ENCODE data around the gene UBR4.
A peak's percentile ranks its signal among the peaks of the same experiment; 100 is the strongest.
"Not testable (repeated sequence)": the region's sequence is repeated elsewhere in the genome, so short reads cannot be mapped to it uniquely, and the experiment has no call there.

UBR4 gene

DNA sequence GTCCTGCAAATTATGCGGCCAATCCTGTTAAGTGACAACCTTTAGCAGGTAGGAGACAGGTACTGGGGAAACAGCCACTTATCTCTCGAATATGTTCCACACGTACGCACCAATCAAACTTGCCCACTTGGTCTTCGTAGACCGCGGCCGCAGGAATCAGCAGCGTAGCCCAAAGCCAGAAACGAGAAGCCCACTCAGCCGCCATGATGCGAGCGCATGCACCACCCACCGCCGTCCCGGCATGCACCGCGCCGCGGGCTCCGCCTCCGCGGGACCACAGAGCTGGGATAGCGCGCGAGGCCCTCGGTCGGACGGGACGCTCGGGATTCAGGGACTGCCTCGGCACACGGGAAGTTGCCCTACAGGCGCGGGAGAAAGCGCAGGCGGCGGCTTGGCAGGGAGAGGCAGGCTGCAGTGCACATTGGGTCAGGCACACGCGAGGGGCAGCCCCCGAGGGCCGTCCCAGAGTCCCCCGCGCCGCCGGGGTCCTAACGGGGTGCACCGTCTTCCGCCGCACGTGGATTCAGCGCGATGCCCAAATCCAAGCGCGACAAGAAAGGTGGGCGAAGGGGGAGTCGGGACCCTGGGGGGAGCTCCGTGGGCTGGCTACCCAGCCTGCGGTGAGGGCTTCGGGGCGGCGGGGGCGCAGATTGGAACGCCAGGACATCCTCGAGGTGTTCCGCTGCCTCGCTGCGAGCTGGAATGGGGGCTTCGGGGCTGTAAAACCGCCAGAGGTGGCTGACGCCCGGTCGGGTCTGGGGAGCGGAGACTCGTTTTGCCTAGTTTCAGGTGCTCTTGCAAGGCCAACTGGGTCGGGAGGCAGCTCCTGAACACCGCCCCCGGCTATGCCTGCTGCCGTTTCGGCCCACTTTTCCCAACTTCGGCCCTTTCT, 41.5 kb upstream of the UBR4 start, which contains the start of the genes EMC1 and MRTO4:
EMC1 (minus strand) TSS at position 220 of the 892 bp plus-strand sequence; CDS start at position 205, 15 bp downstream.
MRTO4 (plus strand) TSS at position 501 of the 892 bp plus-strand sequence; CDS start at position 532, 31 bp downstream.
- in situ Hi-C loops (cut with HindIII; ENCODE audit: low sequenced_read_pairs) = no loop called here
- peak within 1 kb of the TSS; percentile 94 for H3K4me3 ChIP-seq (ENCODE audit: low read depth, low read length)
- peak; percentile 38 for DNase-seq (ENCODE audit: low read depth)
- TF ChIP-seq, protein P1, sequence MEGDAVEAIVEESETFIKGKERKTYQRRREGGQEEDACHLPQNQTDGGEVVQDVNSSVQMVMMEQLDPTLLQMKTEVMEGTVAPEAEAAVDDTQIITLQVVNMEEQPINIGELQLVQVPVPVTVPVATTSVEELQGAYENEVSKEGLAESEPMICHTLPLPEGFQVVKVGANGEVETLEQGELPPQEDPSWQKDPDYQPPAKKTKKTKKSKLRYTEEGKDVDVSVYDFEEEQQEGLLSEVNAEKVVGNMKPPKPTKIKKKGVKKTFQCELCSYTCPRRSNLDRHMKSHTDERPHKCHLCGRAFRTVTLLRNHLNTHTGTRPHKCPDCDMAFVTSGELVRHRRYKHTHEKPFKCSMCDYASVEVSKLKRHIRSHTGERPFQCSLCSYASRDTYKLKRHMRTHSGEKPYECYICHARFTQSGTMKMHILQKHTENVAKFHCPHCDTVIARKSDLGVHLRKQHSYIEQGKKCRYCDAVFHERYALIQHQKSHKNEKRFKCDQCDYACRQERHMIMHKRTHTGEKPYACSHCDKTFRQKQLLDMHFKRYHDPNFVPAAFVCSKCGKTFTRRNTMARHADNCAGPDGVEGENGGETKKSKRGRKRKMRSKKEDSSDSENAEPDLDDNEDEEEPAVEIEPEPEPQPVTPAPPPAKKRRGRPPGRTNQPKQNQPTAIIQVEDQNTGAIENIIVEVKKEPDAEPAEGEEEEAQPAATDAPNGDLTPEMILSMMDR (IDR thresholded peaks at IDR 0.05; ENCODE audit: low read depth, low read length, missing control alignments) = no peak

DNA sequence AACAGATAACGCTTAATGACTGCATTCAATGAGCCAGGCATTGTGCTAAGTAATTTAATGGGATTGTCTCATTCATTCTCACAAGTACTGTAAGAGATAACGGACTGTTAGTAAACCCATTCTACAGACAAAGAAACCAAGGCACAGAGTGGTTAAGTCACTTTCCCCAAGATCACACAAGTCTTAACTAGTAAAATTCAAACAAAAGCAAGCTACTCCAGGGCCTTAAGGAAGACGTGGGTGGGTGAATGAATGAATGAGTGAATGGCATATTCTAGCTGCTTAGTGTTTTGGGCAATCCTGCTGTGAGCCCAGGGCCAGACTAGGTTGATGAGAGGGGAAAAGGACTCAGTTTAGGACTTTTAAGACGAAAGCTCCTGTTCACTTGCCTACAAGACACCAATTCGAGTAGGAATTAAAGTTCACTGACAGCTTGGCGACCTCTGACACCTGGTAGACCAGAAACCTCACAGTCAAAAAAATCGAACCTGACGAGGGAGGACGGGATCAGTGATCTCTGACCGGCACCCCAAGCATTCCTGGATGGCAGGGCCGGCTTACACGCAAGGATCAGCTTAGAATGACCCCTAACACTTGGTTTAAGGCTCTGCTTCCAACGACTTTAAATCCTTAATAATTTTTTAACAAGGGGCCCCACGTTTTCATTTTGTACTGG, 40.7 kb upstream of the UBR4 start:
- in situ Hi-C loops (cut with HindIII; ENCODE audit: low sequenced_read_pairs) = no loop called here
- TF ChIP-seq, protein P1 (IDR thresholded peaks at IDR 0.05; ENCODE audit: low read depth, low read length, missing control alignments) = no peak
- DNase-seq (ENCODE audit: low read depth) = no peak
- peak overlapping the region; percentile 94 for H3K4me3 ChIP-seq (ENCODE audit: low read depth, low read length)

DNA sequence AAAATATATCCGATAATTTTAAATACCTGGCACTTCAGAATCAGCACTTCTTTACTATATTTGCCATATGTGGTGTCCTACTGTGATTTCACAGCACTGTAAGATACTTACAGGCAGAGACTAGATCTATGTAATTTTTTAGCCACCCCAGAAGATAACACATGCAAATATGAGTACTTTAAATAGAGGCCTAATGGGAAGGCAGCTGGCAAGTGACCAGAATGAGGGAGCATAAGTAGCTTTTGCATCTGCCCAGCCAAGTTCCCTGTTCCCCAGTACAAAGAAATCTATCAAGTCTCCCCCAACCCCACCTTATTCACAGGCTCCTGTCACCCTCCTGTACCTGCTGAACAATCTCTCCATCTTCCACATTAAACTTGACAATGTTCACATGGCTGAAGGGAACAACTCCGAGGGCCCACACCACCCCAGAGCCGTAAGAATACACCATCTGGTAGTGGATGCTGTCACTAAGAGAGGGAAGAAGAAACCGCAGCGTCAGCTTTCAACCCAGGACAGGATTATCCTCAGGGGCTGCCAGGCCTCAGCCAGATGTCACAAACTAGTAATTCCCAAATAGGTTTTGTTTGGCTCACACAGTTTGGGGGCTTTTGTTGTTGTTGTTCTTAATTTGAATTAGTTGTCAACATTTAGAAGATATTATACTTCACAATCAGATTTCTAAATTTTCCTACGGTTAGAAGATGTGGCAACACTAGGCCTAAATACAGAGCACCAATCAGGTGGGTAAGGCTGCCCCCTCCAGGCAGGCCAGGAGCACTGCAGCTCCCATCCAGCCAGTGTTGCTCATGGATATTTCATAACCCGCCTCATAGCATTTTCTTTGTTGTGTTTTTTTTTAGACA, 30.8 kb upstream of the UBR4 start:
- peak; percentile 36 for DNase-seq (ENCODE audit: low read depth)
- in situ Hi-C loops (cut with HindIII; ENCODE audit: low sequenced_read_pairs) = no loop called here
- no peak overlapping the region for H3K4me3 ChIP-seq (ENCODE audit: low read depth, low read length)
- TF ChIP-seq, protein P1 (IDR thresholded peaks at IDR 0.05; ENCODE audit: low read depth, low read length, missing control alignments) = peak; percentile 92

DNA sequence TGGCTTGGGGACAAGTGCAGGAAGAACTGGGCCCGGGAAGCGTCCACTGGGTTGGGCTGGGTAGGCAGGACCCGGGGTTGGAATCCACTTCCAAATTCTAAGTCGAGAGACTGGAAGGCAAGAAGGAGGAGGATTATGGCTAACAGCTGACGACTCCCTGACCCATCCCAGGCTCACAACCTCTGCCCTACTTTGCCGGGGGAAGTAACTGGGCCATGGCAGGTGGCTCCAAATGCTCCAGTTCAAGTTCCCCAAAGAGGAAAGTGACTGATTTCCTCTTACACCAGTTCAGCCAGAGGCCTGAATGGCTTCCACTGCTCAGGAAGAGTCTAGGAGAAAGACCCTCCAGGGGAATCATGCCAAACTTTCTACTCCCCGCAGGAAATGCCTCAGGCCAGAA, 29.8 kb upstream of the UBR4 start:
- no peak overlapping the region for H3K4me3 ChIP-seq (ENCODE audit: low read depth, low read length)
- in situ Hi-C loops (cut with HindIII; ENCODE audit: low sequenced_read_pairs) = no loop called here
- TF ChIP-seq, protein P1 (IDR thresholded peaks at IDR 0.05; ENCODE audit: low read depth, low read length, missing control alignments) = no peak
- DNase-seq (ENCODE audit: low read depth) = no peak

DNA sequence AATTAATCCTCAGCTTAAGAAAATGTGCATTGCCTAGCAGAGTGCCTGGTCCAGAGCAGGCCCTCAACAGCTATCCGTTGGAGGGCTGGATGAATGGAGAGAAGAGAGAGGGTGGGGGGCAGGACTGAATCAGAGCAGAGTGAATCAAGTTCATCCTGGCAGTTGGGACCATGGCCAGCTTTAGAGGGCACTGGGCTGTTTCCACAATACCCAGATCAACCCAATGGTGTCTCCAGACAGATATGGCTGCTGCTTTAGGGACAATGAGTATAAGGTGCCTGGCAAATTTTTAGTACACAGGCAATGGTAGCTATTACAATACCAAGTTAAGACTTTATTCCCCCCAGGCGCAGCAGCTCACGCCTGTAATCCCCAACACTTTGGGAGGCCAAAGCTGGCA, 24.2 kb upstream of the UBR4 start:
- TF ChIP-seq, protein P1 (IDR thresholded peaks at IDR 0.05; ENCODE audit: low read depth, low read length, missing control alignments) = no peak
- no peak for DNase-seq (ENCODE audit: low read depth)
- in situ Hi-C loops (cut with HindIII; ENCODE audit: low sequenced_read_pairs) = no loop called here
- H3K4me3 ChIP-seq (ENCODE audit: low read depth, low read length) = no peak overlapping the region

DNA sequence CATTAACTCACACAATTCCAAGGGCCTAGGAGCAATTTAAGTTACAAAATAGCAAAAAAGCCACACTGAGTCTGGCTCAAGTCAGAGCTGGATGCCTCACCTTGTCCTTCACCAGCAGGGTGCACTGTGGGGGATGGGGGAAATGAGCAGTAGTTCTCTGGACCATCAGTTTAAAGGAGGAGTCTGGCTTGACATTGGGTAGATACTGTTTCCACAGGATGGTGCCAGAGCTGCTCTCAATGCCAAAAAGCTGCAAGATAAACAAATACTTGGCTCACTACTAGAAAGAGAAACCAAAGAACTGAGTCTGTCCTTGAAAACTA, 22.4 kb upstream of the UBR4 start:
- no peak overlapping the region for H3K4me3 ChIP-seq (ENCODE audit: low read depth, low read length)
- TF ChIP-seq, protein P1 (IDR thresholded peaks at IDR 0.05; ENCODE audit: low read depth, low read length, missing control alignments) = peak; percentile 12
- DNase-seq (ENCODE audit: low read depth) = peak; percentile 67
- in situ Hi-C loops (cut with HindIII; ENCODE audit: low sequenced_read_pairs) = no loop called here

DNA sequence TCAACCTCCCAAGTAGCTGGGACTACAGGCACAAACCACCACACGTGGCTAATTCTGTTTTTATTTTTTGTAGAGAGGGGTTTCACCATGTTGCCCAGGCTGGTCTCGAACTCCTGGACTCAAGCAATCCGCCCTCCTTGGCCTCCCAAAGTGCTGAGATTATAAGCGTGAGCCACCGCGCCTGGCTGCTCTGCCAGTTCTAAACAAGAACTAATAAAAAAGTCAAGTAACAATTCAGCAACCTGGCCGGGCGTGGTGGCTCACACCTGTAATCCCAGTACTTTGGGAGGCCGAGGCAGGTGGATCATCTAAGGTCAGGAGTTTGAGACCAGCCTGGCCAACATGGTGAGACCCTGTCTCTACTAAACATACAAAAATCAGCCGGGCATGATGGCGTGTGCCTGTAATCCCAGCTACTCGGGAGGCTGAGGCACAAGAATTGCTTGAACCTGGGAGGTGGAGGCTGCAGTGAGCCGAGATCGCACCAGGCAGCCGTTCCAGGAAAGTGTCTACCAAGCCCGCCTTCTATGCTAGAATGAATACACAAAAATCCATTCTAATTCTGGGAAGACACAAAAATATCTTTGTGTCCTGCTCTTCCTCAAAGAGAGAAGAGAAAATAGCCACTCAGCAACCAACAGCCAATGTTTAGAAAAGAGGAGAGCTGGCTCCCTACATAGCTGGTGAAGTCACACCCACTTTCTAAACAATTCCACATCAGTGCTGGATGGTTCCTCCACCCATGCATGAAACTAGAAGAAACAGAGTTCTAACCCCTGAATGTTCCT, 21.9 kb upstream of the UBR4 start:
- H3K4me3 ChIP-seq (ENCODE audit: low read depth, low read length); in situ Hi-C loops (cut with HindIII; ENCODE audit: low sequenced_read_pairs); DNase-seq (ENCODE audit: low read depth): not testable (repeated sequence)
